NCI-H2196 treated with DMSO at 0.1 percent for 48 hours (cell line): Measurements from ENCODE around the gene PDGFRA.

Experiments
- DNase-seq: peaks from one replicate; lab custom pipeline; 2025; ENCODE audit not compliant: unreplicated experiment; lab: John Stamatoyannopoulos, UW

Gene PDGFRA

DNA sequence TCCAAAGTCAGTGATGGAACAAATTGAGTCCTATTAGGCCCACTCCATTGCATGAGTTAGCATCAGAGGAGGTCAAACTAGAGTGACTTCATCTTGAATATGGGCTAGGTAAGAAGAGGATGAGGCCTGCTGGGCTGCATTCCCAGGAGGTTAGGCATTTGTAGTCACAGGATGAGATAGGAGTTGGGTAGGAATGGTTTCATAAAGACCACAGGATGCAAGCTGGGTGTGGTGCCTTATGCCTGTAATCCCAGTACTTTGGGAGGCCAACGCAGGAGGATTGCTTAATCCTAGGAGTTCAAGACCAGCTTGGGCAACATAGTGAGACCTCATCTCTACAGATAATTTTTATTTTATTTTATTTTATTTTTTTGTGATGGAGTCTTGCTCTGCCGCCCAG lies 26.8 kb downstream of the PDGFRA start:
- no peak for DNase-seq

DNA sequence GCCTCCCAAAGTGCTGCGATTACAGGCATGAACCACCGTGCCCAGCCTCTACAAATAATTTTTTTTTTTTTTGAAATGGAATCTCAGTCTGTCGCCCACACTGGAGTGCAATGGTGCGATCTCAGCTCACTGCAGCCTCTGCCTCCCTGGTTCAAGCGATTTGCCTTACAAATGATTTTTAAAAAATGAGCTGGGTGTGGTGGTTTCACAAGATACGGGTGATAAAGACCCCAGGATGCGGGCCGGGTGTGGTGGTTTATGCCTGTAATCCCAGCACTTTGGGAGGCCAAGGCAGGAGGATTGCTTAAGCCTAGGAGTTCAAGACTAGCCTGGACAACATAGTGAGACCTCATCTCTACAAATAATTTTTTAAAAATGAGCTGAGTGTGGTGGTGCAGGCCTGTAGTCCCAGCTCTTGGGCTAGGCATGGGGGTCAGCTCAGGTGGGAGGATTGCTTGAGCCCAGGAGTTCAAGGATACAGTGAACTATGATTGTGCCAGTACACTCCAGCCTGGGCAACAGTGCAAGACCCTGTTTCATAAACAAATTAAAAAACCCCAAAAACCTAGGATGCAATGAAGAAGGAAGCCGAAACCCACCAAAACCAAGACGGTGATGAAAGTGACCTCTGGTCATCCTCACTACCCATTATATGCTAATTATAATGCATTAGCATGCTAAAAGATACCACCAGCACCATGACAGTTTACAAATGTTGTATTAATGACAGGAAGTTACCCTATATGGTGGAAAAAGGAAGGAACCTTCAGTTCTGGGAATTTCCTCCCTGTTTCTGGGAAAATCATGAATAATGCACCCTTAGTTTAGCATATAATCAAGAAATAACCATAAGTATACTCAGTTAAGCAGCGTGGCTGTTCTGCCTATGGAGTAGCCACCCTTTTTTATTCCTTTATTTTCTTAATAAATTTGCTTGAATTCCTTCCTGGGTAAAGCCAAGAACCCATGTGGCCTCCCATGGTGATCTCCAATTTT lies 27.7 kb downstream of the PDGFRA start:
- no peak for DNase-seq

DNA sequence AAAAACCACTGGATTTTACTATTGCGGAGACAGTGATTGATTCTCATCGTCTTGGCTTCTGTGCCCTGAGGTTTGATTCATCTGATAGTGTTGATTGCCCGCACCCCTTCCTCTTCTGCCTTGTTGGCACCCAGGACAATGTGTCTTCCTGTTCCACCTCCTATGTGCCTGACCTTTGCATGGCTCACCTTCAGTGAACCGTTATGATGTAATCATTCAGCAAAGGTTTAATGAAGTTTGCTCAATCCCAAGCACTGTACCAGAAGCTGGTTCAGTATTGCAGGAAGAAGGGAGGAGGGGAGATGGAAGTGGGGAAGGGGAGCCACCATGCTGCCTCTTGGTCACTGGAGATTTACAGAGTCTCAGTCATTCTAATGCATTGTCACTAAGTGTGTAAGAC lies 36.3 kb downstream of the PDGFRA start:
- no peak for DNase-seq

DNA sequence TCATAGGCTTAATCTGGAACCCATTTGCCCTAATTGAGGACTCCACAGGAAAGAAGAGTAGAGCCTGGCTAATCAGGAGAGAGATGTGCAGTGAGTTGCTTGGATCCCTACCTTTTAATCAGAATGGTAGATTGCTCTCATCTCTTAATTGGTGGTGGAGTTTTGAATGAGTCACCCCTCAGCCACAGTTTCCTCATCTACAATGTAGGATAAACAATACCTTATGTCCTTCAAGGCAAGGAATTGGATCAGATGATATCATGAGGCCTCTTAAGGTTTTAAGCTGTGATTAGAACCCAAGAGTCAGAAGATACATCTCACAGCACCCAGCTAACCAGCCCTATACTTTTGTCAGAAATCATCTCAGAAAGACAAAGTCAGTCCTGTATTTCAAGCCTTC lies 39.1 kb downstream of the PDGFRA start:
- no peak for DNase-seq

DNA sequence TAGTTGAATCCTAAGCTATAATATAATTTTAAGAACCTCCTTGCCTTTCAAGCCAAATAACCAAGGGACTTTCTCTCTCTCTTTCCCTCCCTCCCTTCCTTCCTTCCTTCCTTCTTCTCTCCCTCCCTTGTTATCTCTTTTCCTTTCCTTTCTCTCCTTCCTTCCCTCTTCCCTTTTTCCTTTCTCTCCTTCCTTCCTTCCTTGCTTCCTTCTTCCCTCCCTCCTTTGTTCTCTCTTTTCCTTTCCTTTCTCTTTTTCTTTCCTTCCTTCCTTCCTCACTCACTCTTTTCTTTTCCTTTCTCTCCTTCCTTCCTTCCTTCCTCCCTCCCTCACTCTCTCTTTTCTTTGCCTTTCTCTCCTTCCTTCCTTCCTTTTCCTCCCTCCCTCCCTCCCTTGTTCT lies 42.4 kb downstream of the PDGFRA start:
- no peak for DNase-seq

DNA sequence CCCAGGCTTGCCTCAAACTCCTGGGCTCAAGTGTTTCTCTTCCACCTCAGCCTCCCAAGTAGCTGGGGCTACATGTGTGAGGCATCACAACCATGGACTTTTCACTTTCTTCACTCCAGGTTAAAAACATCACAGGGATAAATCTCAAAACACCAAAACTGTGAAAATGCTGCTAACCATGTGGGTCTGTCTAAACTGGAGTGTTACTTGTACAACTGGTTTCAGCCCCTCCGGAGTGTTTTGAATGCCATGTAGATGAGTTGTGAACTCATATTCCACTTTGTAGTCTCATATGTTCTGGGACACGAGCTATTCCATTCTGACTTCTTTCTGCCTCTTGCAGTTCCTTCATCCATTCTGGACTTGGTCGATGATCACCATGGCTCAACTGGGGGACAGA lies 43.0 kb downstream of the PDGFRA start:
- DNase-seq = no peak

DNA sequence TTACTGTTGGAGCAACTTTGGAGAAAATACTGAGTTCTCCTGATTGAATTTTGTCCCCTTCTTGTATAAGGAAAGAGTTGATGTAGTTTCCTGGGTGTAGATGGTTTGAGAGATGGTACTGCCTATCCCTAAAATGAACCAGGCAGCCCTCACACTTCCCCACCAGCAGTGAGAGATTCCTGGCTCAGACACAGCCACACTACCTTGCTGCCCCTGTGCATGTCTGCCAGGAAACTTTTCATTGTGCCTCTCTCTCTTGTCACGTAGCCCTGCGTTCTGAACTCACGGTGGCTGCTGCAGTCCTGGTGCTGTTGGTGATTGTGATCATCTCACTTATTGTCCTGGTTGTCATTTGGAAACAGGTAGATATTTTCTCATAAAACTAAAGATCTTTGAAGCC lies 45.2 kb downstream of the PDGFRA start:
- DNase-seq = no peak

DNA sequence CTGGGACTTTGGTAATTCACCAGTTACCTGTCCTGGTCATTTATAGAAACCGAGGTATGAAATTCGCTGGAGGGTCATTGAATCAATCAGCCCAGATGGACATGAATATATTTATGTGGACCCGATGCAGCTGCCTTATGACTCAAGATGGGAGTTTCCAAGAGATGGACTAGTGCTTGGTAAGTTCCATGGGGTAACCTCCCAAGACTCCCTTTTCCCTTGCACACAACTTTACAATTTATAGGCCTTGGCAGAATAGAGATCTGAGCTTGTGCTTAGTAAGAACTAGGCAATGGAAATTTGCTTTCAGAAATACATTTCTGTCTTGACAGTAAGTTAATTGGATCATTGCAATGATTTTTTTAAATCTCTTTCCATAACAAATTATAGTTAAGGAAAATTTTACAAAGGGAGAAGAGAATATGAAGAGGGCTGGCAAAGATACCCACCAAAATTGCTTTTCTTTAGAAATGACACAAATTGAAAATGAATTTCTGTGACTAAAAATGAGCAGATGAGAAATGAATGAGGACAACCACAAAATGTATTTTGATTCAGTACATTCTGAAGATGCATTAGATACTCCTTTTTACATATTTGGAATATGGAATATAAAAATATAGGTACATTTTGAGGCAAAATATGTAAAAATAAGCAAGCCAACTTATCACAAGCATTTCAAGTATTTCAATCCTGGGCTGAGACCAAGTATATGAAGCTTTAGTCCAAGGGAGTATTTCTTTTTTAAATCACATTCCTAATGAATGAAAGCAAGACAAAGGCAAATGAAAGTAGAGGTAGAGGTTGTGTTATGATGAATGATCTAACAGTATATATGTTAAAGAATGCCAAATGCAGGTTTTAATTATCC lies 45.9 kb downstream of the PDGFRA start:
- DNase-seq = no peak

DNA sequence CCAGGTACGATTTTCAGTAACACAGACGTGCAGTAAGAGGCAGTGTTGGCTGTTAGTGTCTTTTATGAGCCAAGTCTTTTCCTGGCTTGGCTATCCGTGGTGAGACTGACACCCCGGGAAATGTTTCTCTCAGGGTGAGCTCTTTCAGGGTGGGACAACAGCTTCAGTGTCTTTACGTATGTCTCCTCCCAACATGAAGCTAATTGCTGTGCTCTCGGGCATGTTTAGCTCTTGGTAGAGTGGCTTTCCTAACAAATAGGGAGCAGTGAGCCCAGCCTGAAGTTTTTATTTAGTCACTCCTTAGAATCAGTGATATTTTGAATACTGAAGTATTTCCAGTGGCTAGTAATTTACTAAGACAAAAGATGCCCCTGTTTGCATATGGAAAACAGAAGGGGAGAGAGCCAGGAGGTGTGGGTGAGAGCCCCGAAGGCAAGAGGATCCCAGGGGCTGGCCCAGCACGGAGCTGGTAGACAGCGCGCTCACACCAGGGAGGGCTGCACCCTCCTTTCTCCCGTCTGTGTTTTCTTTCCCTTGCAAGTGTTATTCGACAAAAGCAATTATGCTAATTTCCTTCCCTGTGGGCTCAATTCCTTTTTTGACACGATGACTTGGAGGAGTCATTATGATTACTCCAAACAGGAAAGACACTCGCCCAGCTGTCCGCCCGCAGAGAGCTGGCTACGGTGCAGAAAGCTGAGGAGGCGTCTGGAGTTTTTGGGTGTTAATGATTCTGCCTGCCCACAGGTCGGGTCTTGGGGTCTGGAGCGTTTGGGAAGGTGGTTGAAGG lies 47.7 kb downstream of the PDGFRA start:
- DNase-seq = no peak

DNA sequence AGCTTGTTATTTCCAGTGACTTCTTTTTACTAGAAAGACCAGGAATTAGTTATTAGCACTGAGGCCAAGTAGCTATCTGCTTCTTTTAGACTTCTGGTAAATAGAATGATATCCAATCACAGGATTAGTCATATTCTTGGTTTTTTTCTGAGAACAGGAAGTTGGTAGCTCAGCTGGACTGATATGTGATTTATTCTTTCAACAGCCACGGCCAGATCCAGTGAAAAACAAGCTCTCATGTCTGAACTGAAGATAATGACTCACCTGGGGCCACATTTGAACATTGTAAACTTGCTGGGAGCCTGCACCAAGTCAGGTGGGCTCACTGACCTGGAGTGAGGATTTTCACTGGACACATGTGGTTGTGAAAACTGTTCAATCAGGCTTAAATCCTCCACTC lies 48.6 kb downstream of the PDGFRA start:
- no peak for DNase-seq

DNA sequence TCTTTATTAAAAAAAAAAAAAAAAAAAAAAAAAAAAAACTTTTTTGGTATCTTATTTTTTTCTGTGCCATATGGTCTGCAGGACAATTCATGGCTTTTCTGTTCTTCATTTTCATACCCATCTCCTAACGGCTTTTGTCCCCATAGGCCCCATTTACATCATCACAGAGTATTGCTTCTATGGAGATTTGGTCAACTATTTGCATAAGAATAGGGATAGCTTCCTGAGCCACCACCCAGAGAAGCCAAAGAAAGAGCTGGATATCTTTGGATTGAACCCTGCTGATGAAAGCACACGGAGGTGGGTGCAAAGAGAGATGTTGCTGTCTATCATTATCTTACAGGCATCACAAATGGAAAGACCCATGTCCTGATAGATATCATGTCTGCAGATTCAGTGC lies 49.1 kb downstream of the PDGFRA start:
- no peak for DNase-seq

DNA sequence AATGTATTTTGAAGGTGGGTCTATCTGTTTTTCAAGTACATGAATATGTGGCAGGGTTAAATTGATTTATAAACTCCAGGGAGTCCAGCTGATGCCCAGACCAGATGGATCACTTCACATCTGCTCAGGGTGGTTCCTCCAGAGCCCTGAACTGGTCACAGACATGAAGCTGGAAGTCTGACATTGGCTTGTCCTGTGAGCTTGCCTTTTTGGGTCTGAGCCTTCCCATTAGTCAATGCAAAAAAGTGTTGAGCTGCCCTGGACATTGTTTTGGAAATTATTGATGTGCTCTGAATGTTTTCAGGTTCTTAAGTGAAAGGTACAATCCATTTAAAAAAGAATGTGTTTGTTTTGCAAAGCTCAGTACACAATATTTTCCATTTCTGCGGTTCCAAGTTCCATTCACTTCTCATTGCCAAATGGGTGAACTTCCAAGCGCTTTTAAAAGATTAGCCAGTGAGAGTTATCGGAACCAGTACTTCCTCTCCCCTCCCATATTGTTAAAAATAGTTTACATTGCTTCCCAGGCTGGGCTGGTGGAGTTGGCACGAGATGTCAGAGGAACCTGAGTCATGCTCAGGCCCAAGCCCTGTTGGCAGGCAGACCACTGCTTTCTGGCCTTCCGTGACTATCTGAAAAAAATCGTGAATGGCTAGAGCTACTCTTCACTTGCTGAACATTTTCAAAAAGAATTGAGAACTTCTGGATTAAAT lies 52.1 kb downstream of the PDGFRA start:
- no peak for DNase-seq

DNA sequence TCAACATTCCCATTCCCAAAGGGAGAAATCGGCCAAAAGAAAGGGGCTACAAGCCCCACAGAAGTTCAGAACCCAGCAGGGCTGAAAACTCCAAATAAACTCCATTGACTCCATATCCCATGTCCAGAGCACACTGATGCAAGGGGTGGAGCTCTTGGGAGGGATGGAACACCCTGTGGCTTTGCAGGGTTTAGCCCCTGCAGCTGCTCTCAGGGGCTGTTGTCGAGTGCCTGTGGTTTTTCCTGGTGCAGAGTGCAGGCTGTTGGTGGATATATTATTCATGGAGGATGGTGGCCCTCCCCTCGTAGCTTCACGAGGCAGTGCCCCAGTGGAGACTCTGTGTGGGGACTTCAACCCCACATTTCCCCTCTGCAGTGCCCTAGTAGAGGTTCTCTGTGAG lies 53.7 kb downstream of the PDGFRA start:
- DNase-seq = no peak

DNA sequence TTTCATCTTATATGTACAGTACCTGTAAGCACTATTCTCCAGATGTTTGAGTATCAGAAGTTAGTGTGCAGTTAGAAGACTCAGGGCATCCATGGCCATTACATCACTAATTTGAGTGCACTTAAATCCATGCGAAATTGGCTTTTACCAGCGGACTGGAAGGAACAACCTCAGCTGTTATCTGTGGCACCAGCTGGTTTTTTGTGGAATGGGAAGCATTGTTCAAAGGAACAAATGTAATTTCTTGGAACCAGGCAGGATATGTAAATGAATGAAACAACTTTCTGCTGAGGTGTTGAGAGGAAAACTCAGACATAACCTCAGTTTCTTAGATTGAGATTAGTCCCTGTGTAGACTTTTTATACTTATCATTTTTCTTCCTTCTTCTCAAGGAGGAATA lies 60.2 kb downstream of the PDGFRA start:
- DNase-seq = no peak

DNA sequence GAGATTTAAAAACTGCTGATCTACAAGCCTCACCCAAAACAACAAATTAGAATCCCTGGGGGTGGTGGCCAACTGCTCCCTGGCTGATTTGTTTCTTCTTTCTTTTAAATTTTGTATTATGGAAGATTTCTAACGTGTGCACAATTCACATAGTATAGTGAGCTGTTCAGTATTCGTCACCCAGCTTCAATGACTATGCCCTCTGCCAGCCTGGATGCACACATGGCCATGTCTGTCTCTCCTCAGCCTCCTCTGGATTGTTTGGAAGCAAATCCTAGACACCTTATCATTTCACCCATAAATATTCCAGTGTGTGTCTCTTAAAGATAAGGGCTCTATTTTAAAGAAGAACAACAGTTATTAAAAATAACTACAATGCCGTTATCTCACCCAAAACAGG lies 61.9 kb downstream of the PDGFRA start:
- DNase-seq = no peak

DNA sequence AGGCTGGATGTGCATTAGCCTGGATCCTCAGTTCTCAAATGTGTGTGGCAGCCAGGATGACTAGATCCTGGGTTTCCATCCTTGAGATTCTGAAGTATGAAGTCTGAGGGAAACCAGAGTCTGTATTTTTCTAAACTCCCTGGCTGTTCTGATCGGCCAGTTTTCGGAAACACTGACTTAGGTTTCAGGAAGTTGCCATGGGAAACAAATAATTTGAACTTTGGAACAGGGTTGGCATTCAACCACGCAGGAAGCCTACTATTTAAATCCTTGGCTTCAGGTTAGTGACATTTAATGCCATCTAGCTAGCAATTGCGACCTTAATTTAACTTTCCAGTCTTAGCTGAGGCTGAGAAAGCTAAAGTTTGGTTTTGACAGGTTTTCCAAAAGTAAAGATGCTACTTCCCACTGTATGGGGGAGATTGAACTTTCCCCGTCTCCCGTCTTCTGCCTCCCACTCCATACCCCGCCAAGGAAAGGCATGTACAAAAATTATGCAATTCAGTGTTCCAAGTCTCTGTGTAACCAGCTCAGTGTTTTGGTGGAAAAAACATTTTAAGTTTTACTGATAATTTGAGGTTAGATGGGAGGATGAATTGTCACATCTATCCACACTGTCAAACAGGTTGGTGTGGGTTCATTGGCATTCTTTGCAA lies 67.6 kb downstream of the PDGFRA start:
- no peak for DNase-seq

DNA sequence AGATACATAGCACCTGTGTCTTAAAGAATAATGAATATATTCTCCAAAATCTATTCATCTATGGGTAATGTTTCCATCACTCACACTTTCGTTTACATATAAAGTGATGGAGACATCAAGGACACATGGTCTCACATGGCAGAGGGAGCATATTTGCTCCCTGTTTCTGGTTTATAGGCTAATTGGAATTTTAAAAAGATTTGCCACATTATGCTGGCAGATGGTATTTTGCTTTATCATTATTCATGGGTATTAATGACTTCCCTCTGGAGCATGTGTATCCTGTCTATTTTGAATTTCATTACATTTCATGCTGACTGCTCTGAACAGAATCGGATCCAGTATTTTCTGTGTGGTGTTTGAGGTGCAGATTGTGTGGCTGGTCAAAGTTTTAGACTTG lies 79.0 kb downstream of the PDGFRA start:
- DNase-seq = no peak

DNA sequence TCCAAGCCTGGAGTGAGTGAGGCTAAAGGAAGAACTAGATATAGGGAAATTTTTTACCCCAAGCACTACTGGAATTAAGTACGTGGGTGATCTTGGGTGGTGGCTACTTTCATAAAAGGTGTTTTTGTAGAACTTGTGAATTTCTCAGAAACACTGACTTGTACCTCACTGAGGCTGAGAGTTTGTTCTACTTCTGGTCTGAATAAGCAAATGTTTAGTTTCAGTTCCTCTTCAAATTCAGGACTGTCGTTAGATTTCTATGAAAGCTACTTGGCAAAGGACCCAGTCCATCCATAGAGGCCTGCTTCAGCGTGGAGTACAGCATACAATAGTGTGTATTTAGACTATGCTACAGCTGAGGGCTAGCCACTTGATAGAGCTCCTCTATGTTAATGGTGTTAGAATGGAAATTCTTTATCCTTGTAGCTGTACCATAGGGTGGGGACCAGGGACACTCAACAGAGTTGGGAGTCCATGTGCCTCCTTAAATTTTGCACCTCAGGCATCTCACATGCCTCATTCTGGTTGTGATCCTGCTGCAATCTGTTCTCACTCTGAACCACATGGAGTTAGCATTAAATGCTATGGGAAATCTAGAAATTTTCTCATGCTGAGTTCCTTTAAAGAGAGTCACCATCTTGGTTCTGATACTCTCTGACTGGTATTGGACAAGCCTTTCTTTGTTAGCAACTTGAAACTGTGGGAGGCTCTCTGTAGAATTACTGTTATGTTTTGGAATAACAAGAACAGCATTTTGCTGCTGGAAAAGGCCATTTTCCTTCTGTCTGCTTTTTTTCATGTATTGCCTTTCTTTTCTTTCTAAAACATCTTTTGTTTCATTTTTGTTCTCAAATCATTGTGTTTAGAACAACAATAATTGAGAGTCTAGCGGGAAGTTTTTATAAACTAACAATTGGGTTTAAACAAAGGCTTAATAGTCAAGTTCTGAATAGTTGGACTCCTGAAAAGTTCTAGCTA lies 86.8 kb downstream of the PDGFRA start:
- DNase-seq = no peak

DNA sequence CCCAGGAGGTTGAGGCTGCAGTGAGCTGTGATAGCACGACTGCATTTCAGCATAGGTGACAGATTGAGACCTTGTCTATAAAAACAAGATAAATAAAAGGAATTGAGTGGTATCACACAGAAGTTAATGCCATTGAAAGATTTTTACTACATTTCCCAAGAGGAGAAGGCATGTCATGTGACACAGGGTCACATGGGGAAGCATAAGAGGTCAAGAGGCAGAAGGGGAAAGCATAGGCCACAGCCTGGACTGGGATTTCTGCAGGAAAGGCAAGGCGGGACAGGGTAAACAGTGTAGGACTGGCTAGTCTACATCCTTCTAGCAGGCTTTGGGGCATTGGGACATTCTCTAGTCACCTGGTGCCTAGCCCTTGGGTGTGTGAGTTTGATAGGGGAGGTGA lies 88.6 kb downstream of the PDGFRA start:
- no peak for DNase-seq
